LNCAP (cell line): ENCODE data around the gene ESRRG.

ENCODE experiments used
- CTCF ChIP-seq: fragments of 450-650 bp; IDR thresholded peaks from 2 replicates; pipeline ENCODE4 v1.5.1; 2017; ENCODE audit warnings: mild to moderate bottlenecking

ESRRG gene

GRCh38 chr1:216453777-216454176 is 269.5 kb downstream of the ESRRG start:
- no peak for TF ChIP-seq CTCF
